ENCODE data around the gene RBM19. TPM values are rescaled to one million over a fixed set of nuclear protein-coding genes. Genes with fewer than 3 reads are reported as not detected.

RBM19 gene
- polyA plus RNA-seq, 3 donors, result 29.5 to 45.1 (median 29.6) TPM

DNA sequence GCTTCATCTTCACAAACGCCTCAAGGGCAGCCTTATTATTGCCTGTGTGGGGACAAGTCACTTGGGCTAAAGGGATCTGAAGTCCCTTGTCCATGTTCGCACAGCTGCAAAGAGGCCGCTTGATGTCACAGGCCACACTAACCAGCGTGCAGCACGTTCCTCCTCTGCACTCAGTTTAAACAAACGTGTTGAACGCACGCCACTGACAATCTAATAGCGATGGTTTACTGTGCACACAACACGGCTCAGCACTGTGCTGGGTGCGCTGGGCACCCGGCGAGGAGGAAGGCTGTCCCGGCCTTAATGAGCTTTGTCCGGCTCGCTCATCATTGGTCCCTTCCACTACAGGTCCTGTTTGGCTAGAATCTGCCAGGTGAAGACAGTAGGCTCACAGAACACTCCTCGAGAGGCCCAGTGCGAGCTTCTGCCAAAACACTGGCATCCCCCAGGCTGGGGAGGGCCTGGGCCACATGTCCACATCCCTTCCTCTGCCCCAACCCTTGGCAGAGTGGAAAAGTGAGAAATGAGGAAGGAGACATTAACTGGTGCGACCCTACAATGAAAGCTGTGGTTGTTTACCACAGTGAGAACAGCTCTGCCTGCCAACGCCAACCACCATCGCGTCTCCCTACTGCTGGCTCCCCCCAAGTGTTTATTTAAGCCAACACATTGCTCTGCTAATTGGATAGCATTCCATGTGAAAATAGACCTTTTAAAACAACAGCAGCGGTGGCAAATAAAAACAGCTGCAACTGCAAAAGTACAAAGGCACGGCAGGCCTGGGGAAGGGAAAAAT lies 113.2 kb downstream of the RBM19 start:
- no peak for DNase-seq (ENCODE audit: extremely low read depth in 1 of 11, low read depth in 9 of 11, low spot score in 4 of 11)

- no peak for DNase-seq (ENCODE audit: extremely low read depth in 1 of 11, low read depth in 9 of 11, low spot score in 4 of 11)
These were observed 113.9 kb downstream of the RBM19 start for GRCh38 chr12:113852264-113852663.

DNA sequence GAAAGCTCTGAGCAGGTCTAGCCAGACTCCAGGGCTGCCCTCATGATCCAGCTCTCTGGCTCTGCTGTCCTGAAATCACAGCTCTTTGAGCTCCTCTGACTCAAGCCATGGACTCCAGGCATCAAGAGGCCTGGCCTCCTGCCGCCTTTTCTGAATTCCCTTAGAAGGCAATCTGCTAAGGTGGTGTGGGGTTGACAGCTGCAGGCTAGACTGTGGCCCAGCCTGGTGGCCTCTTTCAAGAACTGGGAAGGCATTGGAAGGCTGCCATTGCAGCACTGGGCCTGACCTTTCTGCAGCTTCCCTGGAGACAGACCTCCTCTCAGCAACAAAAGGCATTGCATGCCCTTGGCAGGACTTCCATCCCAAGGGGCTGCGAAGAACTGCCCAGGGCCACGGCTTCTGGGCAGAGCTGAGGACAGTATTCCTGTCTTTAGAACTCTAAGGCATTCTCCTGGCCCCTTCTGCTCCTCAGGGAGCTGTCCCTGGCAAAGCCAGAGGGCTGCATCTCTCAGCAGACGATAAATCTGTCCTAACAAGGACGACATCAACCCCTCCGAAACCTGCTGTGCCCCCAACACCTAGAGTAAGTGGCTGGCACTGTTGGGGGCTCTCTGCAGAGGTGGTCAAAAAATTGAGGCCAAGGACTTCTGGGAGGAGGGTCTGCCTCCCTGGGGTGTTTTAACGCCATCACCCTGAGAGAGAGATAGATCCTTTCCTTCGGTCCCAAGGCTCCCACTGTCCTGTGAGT lies 115.6 kb downstream of the RBM19 start:
- no peak for DNase-seq (ENCODE audit: extremely low read depth in 1 of 11, low read depth in 9 of 11, low spot score in 4 of 11)

DNA sequence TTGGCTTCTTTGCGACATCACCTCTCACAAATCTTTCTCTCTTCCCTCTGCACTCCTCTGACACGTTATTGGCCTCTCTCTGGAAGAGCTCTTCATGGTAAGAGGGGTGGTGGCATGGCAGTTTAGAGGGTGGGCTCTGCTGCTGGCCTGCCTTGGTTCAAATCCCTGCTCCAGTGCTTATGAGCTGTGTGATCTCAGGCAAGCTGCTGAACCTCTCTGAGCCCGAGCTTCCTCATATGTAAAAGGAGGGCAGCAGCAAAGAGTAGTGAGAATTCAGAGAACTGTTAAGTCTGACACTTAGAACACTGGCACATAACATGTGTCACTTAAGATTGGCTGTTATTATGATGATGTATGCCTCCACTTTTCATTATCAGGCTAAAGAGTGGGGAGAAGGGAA lies 118.3 kb downstream of the RBM19 start:
- no peak for DNase-seq (ENCODE audit: extremely low read depth in 1 of 11, low read depth in 9 of 11, low spot score in 4 of 11)

- DNase-seq (ENCODE audit: extremely low read depth in 1 of 11, low read depth in 9 of 11, low spot score in 4 of 11), result no peak
These were observed 119.0 kb downstream of the RBM19 start for GRCh38 chr12:113846883-113847755.

DNA sequence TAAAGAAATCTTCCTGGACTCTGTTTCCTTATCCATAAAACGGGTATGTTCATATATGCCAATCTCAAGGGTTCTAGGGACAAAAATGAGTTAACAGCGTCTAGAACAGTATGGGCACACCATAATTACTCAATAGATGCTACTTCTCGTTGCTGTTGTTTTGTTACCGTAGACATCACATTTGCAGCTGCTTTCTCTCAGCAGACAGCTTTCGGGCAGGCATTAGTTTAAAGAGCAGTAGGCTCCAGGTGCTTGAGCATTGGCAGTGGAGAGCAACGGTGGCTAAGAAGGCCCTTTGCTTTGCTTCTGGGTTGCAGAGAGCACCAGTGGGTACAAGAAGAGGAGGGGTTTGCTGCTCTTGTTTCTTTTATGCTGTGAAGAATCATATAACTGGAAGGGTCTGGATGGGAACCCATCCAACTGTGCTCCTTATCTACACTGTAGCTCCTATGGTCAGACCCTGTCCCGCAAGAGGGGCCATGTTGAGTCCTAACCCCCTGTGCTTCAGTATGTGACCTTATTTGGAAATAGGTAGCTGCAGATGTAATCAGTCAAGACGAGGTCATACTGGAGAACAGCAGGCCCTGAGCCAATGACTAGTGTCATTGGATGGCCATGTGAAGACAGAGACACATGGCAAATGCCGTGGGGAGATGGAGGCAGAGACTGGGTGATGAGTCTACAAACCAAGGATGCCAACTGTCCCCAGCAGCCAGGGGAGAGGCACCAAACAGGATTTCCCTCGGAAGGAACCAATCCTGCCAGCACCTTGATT lies 120.0 kb downstream of the RBM19 start:
- no peak for DNase-seq (ENCODE audit: extremely low read depth in 1 of 11, low read depth in 9 of 11, low spot score in 4 of 11)

DNA sequence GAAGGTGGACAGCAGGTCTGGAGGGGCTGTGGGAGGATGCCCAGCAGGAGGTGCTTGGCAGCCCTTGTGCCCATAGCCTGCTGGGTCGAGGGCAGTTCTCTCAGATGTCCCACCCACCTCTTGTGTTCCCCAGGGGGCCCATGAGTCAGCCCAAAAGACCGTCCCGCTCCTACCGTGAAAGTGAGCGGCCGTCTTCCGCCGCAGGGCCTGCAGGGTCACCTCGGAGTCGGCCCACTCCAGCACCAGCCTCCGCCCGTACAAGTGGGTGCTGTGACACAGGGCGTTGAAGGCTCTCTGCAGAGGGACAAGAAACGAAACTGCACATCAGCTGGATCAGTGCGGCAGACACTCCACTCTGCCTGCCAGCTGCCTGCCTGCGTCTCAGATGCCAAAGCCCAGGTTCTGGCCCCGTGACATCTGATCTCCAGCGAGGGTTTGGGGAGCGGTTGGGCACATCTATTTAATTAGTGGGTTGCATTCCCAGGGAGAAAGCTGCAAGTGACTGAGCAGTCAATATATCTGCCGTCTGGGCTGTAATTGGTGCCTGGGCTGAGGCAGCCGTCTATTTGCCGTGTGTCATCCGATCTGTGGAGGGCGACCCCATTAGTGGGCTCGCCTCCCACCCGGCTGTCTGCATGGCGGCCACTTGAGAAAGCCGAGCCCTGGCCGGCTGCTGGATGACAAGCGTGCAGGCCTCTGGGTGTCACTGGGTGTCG lies 121.5 kb downstream of the RBM19 start:
- peak in 3 of 11 donors; percentile 35 to 43 (median 37) for DNase-seq (ENCODE audit: extremely low read depth in 1 of 11, low read depth in 9 of 11, low spot score in 4 of 11)

GRCh38 chr12:113842699-113843098 lies 123.4 kb downstream of the RBM19 start:
- DNase-seq (ENCODE audit: extremely low read depth in 1 of 11, low read depth in 9 of 11, low spot score in 4 of 11), result no peak

DNA sequence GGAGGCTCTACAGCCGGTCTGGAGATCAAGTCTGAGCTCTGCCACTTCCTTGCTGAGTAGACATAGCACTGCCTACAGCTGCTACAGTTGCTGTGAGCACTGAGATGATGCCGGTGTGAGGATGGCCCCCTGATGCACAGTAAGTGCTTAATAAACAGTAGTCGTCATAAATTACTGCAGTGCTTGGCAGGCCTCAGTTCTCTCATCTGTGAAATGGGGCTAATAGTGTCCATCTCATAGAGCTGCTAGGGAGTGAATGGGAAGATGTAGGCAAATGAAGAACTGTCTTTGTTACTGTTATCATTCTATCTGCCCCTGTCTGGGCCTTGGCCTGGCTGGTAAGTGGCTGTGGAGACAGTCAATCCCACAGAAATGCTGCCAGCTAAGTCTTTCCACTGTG lies 124.3 kb downstream of the RBM19 start:
- no peak for DNase-seq (ENCODE audit: extremely low read depth in 1 of 11, low read depth in 9 of 11, low spot score in 4 of 11)

- DNase-seq (ENCODE audit: extremely low read depth in 1 of 11, low read depth in 9 of 11, low spot score in 4 of 11), result no peak
These were observed 125.6 kb downstream of the RBM19 start for GRCh38 chr12:113840401-113841042.

DNA sequence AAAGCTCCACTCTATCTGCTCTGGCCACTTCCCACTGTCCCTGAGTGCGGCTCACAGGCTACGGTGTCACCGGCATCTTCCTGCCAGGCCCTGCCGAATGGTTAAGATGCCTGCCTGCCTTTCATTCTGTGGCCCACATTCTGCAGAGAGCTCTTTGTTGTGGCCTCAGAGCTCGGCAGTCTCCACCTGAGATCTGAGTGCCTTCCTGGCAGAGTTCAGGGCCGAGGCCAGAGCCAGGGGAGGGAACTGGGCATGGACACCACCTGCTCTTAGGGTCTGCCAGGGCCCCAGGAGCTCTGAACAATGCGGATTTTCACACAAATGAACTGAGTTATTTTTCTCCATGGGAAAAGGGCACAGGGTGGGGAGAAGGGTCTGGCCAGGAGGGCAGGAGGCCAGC lies 127.2 kb downstream of the RBM19 start:
- DNase-seq (ENCODE audit: extremely low read depth in 1 of 11, low read depth in 9 of 11, low spot score in 4 of 11), result no peak

DNA sequence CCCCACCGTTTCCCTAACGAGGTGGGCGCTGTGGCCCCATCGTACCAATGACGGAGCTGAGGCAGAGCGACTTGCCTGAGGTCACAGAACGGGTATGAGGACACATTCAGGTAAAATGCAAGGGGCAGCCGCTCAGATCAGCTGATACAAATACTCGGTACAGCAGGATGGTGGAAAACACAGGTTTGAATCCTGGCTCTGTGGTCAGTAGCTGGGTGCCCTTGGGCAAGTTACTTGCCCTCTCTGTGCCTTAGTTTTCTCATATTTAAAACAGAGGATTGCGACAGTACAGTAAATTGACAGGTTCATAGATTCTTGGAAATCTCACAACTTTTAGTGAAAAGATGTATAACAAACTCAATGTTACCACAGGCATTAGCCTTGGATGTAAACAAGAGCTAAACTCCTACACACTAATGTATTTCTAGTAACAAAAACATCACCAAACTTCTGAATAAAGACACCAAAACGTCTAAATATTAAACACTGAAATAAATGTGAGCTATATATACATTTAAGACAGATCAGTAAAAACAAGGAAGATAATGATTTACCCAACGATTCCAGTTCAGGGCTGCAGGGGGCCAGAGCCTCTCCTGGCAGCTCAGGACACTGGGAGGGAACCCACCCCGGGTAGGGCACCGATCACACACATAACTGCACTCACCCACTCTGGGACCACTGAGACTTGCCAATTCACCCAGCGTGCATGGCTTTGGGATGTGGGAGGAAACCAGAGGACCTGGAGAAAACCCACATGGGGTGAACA lies 128.4 kb downstream of the RBM19 start:
- no peak for DNase-seq (ENCODE audit: extremely low read depth in 1 of 11, low read depth in 9 of 11, low spot score in 4 of 11)

GRCh38 chr12:113837084-113837483 lies 129.0 kb downstream of the RBM19 start:
- no peak for DNase-seq (ENCODE audit: extremely low read depth in 1 of 11, low read depth in 9 of 11, low spot score in 4 of 11)

DNA sequence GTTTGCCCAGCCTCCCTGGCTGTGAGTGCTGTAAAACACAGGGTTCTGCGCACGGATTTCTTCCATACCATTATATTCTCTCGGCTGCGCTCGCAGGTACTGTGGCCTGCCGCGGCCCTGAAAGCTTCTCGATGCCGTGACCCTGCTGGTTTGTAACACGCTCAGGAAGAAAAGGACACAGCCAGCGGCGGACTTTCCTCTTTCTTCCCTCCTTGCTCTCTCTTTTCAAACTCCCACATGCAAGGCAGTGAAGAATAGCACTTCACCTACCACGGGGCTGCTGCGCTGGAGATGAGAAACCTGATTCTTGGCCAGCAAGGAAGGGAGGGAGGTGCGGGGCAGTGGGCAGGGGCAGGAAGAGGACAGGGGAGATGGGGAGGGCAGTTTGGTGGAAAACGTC lies 130.2 kb downstream of the RBM19 start:
- no peak for DNase-seq (ENCODE audit: extremely low read depth in 1 of 11, low read depth in 9 of 11, low spot score in 4 of 11)

DNA sequence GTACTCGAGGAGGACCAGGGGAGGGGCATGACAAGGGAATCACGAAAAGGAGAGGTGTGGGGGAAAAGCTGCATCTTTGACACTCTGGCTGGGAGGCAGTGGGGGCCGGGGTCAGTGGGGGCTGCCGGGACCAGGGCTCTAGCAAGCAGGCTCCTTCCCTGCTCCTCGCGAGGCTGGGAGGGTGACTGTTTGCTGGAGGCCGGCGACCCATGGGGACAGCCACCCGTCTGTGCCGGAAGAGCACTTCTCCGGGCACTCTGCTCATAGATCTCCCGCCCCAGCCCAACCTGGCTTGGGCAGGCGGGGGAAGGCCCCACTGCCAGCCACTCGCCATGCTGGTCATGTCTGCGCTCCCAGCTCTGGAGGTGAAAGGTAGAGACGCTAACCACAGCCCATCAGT lies 130.7 kb downstream of the RBM19 start:
- DNase-seq (ENCODE audit: extremely low read depth in 1 of 11, low read depth in 9 of 11, low spot score in 4 of 11), result no peak

DNA sequence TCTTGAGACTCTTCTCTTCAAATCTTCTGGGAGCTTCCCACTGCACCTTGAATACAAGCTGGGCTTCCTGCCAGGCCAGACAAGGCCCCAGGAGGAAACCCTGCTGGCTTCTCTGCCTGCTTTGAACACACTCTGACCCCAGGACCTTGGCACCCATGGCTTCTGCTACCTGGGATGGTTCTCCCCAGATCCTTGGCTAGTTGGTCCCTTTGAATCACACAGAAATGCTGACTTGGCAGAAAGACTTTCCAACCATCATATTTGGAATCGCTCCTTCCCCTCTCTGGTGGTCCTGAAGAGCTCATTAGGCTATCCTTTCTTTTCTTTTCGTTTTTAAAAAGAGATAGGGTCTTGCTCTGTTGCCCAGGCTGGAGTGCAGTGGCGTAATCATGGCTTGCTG lies 132.7 kb downstream of the RBM19 start:
- DNase-seq (ENCODE audit: extremely low read depth in 1 of 11, low read depth in 9 of 11, low spot score in 4 of 11), result no peak

DNA sequence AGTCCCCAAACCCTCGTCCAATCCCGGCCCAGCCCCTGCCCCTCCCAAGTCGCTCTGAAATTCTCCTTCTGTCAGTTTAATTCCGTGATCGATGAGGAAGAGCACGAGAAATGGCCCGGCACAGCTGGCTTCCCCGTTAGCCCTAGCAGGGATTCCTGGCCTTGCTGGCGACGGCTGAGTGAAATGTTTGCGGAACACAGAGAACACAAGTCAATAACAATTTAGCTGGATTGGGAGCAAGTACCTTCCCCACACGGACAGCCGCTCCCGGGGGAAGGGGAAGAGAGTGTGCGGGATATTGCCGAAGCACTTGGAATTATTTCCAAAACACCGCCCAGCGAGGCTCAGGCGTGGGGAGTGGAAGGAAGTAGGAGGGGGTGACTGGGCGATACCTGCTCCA lies 134.6 kb downstream of the RBM19 start:
- DNase-seq (ENCODE audit: extremely low read depth in 1 of 11, low read depth in 9 of 11, low spot score in 4 of 11), result no peak
